ENCODE data around the gene FUS.
A peak's percentile ranks its signal among the peaks of the same experiment; 100 is the strongest.

FUS gene

DNA sequence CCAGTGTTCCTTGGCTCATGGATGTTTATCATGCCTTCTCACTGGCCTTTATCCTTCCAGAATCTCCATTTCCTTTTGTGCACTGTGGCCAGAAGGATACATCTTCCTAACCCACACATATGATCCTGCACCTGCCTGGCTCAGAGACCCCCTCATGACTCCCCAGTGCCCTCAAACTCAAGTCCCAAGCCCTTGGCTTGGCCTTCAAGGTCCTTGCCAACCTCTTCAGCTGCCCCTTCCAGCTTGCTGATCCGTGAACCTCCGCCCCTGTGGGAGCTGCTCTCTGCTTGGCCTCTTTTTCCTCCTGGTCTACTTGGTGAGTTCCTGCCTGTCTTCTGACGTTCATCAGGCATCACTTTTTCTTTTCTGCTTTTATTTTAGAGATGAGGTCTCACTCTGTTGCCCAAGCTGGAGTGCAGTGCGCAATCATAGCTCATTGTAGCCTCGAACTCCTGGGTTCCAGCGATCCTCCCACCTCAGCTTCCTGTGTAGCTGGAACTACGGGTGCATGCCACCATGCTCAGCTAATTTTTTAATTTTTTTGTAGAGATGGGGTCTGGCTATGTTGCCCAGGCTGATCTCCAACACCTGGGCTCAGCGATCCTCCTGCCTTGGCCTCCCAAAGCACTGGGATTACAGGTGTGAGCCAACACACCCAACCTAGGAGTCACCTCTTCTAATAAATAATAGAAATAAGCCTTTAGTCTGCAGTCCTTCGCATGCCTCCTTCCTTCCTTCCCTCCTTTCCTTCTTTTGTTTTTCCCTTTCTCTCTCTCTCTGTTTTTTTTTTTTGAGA, 25.1 kb downstream of the FUS start:
- no peak for DNase-seq

GRCh38 chr16:31206776-31207175, 26.8 kb downstream of the FUS start:
- DNase-seq = no peak

GRCh38 chr16:31213342-31213741, 33.4 kb downstream of the FUS start:
- no peak for DNase-seq

DNA sequence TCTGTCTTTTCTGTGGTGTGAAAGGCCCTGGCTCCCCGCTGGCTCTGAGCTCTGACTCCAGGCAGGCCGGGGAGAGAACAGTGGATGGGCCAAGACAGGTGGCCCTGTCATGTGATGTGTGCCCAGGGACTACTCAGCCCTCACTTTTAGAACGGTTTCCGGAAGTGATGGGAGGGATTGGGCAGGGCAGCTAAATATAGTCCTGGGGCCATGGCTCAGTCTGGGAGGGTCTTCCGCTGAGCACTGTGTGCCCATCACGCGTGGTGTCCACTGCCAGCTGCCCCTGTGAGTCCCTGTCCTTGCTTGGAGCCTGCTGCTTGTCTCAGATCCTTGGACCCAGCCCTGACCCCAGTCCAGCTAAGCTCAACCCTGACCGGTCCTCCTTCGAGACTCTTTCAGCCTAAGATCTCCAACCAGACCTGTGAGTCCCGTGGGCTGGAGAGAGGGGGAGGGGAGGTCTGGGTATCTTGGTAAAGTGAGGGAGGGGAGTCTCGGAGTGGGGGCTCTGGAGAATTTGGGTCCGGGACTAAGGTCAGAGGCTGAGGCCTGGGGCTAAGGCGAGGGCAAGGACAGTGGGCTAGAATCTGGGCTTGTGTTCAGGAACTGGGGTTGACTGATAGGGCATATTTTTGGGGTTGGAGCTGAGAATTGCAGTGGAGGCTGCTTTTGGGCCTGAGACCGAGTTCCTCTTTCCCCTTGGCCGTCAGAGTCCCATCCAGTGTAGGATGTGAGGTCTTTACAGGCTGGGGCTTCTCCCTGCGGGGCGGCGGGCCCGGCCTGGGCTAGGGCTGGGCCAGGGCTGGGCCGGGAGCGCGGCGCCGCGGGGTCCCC, 34.2 kb downstream of the FUS start, which contains the start of gene TRIM72:
Gene TRIM72 (plus strand): TSS at position 243 of the 831 bp plus-strand sequence. CDS start 620 bp downstream, outside the sequence.
- no peak for DNase-seq

DNA sequence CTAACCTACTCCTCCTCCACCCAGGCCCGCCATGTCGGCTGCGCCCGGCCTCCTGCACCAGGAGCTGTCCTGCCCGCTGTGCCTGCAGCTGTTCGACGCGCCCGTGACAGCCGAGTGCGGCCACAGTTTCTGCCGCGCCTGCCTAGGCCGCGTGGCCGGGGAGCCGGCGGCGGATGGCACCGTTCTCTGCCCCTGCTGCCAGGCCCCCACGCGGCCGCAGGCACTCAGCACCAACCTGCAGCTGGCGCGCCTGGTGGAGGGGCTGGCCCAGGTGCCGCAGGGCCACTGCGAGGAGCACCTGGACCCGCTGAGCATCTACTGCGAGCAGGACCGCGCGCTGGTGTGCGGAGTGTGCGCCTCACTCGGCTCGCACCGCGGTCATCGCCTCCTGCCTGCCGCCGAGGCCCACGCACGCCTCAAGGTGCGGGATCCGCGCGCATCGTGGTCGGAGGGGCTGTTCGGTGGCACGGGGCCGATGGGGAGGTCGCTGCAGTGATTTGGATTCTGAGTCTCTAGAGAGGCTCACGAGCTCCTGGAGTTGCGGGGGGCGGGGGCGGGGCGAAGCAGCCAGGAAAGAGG, 34.9 kb downstream of the FUS start:
- DNase-seq = peak; percentile 27

DNA sequence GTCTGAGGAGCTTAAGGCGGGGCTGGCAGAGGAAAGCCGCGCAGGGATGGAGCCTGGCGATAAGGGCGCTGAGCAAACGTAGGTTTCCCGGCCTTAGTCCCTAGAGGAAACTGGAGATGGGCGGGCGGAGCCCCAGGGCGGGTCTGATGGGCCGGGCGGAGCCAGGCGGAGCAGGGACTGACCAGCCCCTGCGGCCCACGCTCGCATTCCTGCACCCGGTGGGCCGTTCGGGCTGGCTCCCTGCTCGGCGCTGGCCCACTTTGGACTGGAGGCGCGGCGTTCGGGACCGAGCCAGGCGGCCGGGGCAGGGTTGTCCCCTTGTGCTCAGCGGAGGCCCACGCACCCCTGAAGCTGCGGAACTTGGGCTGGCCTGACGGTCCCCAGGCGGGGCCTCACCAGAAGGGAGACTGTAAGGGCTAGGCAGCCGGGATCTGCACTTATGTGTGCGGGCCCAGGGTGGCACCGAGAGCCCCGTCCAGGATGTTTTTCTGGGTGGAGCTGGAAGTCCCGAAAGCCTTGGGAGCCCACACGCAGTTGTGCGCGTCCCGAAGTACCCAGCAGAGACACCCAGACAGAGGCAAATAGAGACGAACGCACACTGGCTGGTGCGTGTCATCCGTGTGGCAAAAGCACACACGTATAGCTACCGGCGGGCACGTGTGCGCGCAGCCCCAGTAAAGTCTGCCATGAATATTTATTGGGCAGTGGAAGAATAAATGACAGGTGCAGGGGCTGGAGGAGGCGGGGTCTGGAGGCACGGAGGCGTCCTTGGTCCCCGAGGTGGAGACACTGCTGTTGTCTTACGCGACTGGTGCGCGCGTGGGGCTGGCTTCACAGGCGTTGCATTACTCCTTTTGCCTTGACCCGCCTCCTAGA, 35.6 kb downstream of the FUS start:
- DNase-seq = peak; percentile 36

- no peak for DNase-seq
These were observed 36.6 kb downstream of the FUS start, which contains the start of gene PYDC1 for GRCh38 chr16:31216422-31217135. PYDC1 (minus strand) TSS chr16:31217135; CDS start chr16:31217028, 107 bp downstream.

- no peak for DNase-seq
These were observed 37.2 kb downstream of the FUS start for GRCh38 chr16:31217136-31217530.

GRCh38 chr16:31219154-31219741, 39.3 kb downstream of the FUS start:
- no peak for DNase-seq

GRCh38 chr16:31221357-31222160, 41.6 kb downstream of the FUS start:
- DNase-seq = no peak

GRCh38 chr16:31223044-31223443, 43.1 kb downstream of the FUS start:
- DNase-seq = no peak

DNA sequence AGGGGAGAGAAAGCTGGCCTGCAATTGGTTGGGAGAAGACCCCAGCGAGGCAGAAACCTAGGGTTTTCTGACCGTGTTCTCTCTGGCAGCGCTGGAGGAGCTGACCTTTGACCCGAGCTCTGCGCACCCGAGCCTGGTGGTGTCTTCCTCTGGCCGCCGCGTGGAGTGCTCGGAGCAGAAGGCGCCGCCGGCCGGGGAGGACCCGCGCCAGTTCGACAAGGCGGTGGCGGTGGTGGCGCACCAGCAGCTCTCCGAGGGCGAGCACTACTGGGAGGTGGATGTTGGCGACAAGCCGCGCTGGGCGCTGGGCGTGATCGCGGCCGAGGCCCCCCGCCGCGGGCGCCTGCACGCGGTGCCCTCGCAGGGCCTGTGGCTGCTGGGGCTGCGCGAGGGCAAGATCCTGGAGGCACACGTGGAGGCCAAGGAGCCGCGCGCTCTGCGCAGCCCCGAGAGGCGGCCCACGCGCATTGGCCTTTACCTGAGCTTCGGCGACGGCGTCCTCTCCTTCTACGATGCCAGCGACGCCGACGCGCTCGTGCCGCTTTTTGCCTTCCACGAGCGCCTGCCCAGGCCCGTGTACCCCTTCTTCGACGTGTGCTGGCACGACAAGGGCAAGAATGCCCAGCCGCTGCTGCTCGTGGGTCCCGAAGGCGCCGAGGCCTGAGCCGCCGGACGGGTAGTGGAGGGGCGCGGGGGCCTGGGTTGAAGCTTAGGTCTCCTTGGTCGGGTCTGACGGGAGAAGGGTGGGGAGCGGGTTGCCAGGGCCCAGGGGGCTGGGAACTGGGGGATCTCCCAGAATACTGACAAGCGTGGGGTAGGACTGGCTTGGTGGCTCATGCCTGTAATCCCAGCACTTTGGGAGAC, 44.4 kb downstream of the FUS start:
- DNase-seq = no peak

- no peak for DNase-seq
These were observed 45.3 kb downstream of the FUS start for GRCh38 chr16:31225193-31225592.

- DNase-seq = no peak
These were observed 48.3 kb downstream of the FUS start for GRCh38 chr16:31228206-31228605.

DNA sequence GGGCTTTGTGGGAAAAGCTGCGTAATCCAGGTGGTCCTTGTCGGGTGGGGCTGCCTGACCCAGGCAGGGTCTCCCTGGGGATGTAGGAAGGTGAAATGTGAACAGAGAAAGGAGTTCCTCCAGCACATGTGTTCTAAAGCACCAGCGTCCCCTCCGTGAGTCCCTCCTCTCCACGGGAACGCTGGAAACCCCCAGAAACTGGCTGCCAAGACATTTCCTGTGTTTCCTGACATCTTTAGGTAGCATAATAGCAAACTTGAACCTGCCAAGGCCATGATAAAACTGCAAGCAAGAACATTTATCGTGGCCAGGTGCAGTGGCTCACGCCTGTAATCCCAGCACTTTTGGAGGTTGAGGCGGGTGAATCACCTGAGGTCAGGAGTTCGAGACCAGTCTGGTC, 49.6 kb downstream of the FUS start:
- DNase-seq = no peak

- DNase-seq = no peak
These were observed 58.1 kb downstream of the FUS start for GRCh38 chr16:31238041-31238440.

All from CD4-positive, alpha-beta T cell treated with Interleukin-17A for 4 hours (primary cell).